22Rv1 (cell line): ENCODE measurements around the gene ANKRD39.

Experiments used
- H3K27ac ChIP-seq: fragments of 450-650 bp; 2 replicates; pipeline ENCODE4 v1.5.1; 2017
- ZFX ChIP-seq: fragments of 450-650 bp; IDR thresholded peaks from 2 replicates; pipeline ENCODE4 v1.6.1; 2017; ENCODE audit warnings: antibody characterized with exemption, borderline replicate concordance
- TF ChIP-seq, protein P1 (sequence below): fragments of 450-650 bp; IDR thresholded peaks from 2 replicates; pipeline ENCODE4 v1.5.1; 2017; ENCODE audit warnings: mild to moderate bottlenecking

Gene ANKRD39

DNA sequence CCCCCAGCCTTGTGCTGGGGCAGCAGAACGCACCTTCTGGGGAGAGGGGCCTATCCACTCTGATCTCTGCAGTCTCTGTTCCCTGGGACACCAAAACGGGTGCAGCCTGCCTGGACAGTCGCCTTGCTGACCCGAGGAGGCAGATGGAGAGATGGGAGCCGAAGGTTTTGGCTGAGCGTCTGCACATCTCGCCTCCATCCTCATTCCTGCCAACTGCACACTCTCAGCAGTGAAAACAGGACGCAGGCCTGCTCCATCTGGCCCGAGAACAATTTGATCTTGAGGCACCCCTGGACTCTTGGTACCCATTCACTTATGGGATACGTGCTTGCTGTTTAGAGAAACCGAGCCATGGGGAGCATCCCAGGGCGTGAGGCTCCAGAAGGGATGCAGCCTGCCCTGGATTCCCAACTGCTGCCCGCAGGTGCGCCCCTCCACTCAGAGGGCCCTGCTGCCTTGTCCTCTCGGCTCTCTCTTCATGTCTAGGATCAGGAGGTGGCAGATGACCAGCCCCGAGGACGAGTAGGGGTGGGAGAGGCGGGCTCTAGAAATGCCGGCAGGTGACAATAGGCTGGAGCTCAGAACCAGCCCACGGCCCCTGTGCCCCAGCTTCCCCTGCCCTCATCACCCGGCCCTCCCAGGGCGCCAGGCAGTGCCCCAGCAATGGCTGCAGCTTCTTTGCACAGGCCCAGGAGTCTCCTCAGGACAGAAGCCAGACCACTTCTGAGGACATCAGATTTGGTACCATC lies 21.2 kb upstream of the ANKRD39 start:
- TF ChIP-seq ZFX = no peak
- TF ChIP-seq, protein P1, sequence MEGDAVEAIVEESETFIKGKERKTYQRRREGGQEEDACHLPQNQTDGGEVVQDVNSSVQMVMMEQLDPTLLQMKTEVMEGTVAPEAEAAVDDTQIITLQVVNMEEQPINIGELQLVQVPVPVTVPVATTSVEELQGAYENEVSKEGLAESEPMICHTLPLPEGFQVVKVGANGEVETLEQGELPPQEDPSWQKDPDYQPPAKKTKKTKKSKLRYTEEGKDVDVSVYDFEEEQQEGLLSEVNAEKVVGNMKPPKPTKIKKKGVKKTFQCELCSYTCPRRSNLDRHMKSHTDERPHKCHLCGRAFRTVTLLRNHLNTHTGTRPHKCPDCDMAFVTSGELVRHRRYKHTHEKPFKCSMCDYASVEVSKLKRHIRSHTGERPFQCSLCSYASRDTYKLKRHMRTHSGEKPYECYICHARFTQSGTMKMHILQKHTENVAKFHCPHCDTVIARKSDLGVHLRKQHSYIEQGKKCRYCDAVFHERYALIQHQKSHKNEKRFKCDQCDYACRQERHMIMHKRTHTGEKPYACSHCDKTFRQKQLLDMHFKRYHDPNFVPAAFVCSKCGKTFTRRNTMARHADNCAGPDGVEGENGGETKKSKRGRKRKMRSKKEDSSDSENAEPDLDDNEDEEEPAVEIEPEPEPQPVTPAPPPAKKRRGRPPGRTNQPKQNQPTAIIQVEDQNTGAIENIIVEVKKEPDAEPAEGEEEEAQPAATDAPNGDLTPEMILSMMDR = no peak
- no peak overlapping the region for H3K27ac ChIP-seq

GRCh38 chr2:96878171-96878570 lies 20.4 kb upstream of the ANKRD39 start:
- no peak overlapping the region for H3K27ac ChIP-seq
- TF ChIP-seq, protein P1 = no peak
- TF ChIP-seq ZFX = no peak

DNA sequence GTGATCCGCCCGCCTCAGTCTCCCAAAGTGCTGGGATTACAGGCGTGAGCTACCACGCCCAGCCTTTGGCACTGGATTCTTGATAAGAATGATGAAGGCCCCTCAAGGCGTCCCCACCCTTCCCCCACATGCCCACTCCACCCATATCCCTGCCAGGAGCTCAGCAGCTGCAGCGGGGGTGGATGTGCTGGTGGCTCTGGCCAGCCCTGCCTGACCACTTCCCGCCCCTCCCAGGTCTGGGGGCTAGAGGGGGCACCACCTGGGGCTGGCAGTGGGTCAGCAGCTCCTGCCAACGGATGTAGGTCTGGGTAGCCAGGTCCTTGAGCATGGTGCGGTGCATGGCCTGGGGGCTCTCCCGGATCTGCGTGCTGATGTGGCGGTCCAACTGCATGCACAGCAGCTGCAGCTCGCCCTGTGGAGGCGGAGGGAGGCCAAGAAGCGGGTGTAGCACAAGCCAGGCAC lies 19.8 kb upstream of the ANKRD39 start:
- no peak for TF ChIP-seq ZFX
- TF ChIP-seq, protein P1 = no peak
- no peak overlapping the region for H3K27ac ChIP-seq

GRCh38 chr2:96877042-96877451 lies 19.2 kb upstream of the ANKRD39 start:
- TF ChIP-seq, protein P1 = no peak
- no peak overlapping the region for H3K27ac ChIP-seq

- H3K27ac ChIP-seq = no peak overlapping the region
- TF ChIP-seq ZFX = no peak
- TF ChIP-seq, protein P1 = no peak
These were observed 18.6 kb upstream of the ANKRD39 start for GRCh38 chr2:96876269-96877041.

GRCh38 chr2:96875498-96876268 lies 17.9 kb upstream of the ANKRD39 start:
- no peak overlapping the region for H3K27ac ChIP-seq
- TF ChIP-seq, protein P1 = no peak
- no peak for TF ChIP-seq ZFX
